Measurements from ENCODE around the gene BST2.

GRCh38 chr19:17378271-17378670 lies 27.2 kb downstream of the BST2 start:
- TF ChIP-seq CTCF (IDR thresholded peaks at IDR 0.05) (no peak), MAX (CRISPR knock-in tag; IDR thresholded peaks at IDR 0.05) (no peak), ATF6 (CRISPR knock-in tag; IDR thresholded peaks at IDR 0.05) (no peak), TEAD1 (CRISPR knock-in tag; IDR thresholded peaks at IDR 0.05) (no peak), NFYB (CRISPR knock-in tag; conservative IDR thresholded peaks at IDR 0.05; ENCODE audit: low read depth) (no peak), NR2C2 (CRISPR knock-in tag; IDR thresholded peaks at IDR 0.05) (no peak), JUN (CRISPR knock-in tag; IDR thresholded peaks at IDR 0.05) (no peak)
- TF ChIP-seq, protein P1, sequence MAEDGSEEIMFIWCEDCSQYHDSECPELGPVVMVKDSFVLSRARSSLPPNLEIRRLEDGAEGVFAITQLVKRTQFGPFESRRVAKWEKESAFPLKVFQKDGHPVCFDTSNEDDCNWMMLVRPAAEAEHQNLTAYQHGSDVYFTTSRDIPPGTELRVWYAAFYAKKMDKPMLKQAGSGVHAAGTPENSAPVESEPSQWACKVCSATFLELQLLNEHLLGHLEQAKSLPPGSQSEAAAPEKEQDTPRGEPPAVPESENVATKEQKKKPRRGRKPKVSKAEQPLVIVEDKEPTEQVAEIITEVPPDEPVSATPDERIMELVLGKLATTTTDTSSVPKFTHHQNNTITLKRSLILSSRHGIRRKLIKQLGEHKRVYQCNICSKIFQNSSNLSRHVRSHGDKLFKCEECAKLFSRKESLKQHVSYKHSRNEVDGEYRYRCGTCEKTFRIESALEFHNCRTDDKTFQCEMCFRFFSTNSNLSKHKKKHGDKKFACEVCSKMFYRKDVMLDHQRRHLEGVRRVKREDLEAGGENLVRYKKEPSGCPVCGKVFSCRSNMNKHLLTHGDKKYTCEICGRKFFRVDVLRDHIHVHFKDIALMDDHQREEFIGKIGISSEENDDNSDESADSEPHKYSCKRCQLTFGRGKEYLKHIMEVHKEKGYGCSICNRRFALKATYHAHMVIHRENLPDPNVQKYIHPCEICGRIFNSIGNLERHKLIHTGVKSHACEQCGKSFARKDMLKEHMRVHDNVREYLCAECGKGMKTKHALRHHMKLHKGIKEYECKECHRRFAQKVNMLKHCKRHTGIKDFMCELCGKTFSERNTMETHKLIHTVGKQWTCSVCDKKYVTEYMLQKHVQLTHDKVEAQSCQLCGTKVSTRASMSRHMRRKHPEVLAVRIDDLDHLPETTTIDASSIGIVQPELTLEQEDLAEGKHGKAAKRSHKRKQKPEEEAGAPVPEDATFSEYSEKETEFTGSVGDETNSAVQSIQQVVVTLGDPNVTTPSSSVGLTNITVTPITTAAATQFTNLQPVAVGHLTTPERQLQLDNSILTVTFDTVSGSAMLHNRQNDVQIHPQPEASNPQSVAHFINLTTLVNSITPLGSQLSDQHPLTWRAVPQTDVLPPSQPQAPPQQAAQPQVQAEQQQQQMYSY (CRISPR knock-in tag; IDR thresholded peaks at IDR 0.05): no peak
